Nephron progenitor cell (in vitro differentiated cells): Measurements from ENCODE around the gene GRHL1.
"Not testable (repeated sequence)": the region's sequence is repeated elsewhere in the genome, so short reads cannot be mapped to it uniquely, and the experiment has no call there.

ENCODE experiments used
- DNase-seq: peaks from one replicate; pipeline ENCODE4 v3.0.0; 2021
- H3K27ac Mint-ChIP-seq: 2 replicates; pipeline ENCODE4 v1.8.0; 2021; ENCODE audit warnings: mild to moderate bottlenecking, moderate library complexity, mixed read lengths
- H3K27me3 Mint-ChIP-seq: 2 replicates; pipeline ENCODE4 v1.8.0; 2021; ENCODE audit warnings: mild to moderate bottlenecking, low read depth, mixed read lengths; ENCODE audit not compliant: poor library complexity
- H3K36me3 Mint-ChIP-seq: 2 replicates; pipeline ENCODE4 v1.8.0; 2021; ENCODE audit warnings: low read depth, mixed read lengths
- H3K4me1 Mint-ChIP-seq: 2 replicates; pipeline ENCODE4 v1.8.0; 2021; ENCODE audit warnings: mixed read lengths
- H3K4me3 Mint-ChIP-seq: 2 replicates; pipeline ENCODE4 v1.8.0; 2021; ENCODE audit warnings: mild to moderate bottlenecking, moderate library complexity, mixed read lengths
- H3K9me3 Mint-ChIP-seq: 2 replicates; pipeline ENCODE4 v1.8.0; 2021; ENCODE audit warnings: mild to moderate bottlenecking, moderate library complexity, mixed read lengths
- TF ChIP-seq, protein P1 (sequence below): fragments of 200-600 bp; sonication (generic); IDR thresholded peaks from 2 replicates; pipeline ENCODE4 v1.5.0; 2021; ENCODE audit warnings: antibody characterized with exemption

GRHL1 gene

DNA sequence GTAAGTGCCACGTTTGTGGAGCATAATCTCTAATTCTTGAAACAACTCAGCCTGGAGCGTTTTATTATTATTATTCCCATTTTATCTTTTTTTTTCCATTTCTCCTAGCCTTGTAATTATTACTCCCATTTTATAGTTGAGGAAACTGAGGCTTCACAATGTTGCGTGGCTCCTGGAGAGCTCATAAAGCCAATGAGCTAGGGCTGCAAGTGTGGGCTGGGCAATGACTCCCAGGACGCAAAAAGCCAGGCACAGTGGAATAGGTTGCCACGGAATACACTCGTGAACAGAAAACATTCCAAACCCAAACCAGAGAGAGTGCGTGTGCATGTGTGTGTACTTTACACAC is 78.4 kb downstream of the GRHL1 start:
- H3K27me3 Mint-ChIP-seq, result no peaks in the 10 kb centered on the region
- TF ChIP-seq, protein P1, sequence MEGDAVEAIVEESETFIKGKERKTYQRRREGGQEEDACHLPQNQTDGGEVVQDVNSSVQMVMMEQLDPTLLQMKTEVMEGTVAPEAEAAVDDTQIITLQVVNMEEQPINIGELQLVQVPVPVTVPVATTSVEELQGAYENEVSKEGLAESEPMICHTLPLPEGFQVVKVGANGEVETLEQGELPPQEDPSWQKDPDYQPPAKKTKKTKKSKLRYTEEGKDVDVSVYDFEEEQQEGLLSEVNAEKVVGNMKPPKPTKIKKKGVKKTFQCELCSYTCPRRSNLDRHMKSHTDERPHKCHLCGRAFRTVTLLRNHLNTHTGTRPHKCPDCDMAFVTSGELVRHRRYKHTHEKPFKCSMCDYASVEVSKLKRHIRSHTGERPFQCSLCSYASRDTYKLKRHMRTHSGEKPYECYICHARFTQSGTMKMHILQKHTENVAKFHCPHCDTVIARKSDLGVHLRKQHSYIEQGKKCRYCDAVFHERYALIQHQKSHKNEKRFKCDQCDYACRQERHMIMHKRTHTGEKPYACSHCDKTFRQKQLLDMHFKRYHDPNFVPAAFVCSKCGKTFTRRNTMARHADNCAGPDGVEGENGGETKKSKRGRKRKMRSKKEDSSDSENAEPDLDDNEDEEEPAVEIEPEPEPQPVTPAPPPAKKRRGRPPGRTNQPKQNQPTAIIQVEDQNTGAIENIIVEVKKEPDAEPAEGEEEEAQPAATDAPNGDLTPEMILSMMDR, result no peak
- no peaks in the 10 kb centered on the region for H3K36me3 Mint-ChIP-seq
- DNase-seq, result no peak
- H3K27ac Mint-ChIP-seq, result no peak overlapping the region
- peaks cover 29% of the 10 kb centered on the region for H3K4me1 Mint-ChIP-seq
- H3K4me3 Mint-ChIP-seq, result no peak overlapping the region
- peaks cover 6% of the 10 kb centered on the region for H3K9me3 Mint-ChIP-seq

DNA sequence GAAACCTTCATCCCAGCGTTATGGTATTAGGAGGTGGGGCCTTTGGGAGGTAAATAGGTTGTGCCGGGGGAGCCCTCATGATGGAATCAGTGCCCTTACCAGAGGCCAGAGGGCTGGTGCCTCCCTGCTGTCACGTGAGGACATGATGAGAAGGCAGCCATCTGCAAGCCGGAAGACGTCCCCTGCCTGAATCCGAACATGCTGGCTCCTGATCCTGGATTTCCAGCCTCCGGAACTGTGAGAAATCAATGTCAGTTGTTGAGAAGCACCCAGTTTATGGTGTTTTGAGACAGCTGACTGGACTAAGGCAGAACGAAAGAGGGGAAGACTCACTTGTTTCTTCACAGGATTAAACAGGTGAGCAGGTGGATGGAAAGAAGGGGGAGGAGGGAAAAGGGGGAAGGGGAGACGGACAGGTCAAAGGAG is 78.8 kb downstream of the GRHL1 start:
- Mint-ChIP-seq H3K27ac (no peak overlapping the region), H3K4me1 (peaks cover 29% of the 10 kb centered on the region), H3K4me3 (no peak overlapping the region), H3K27me3 (peaks cover 4% of the 10 kb centered on the region), H3K9me3 (peaks cover 4% of the 10 kb centered on the region), H3K36me3 (no peaks in the 10 kb centered on the region)
- TF ChIP-seq, protein P1, result no peak
- no peak for DNase-seq

DNA sequence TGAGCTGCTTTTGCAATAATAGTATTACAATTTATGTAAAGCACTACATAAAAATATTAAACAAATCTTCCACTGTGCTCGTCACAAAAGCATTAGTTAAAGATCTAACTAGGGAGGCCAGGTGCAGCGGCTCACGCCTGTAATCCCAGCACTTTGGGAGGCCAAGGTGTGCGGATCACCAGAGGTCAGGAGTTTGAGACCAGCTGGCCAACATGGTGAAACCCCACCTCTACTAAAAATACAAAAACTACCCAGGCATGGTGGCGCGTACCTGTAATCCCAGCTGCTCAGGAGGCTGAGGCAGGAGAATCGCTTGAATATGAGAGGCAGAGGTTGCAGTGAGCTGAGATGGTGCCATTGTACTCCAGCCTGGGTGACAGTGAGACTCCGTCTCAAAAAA is 79.3 kb downstream of the GRHL1 start:
- Mint-ChIP-seq H3K4me1 (peaks cover 29% of the 10 kb centered on the region), H3K27ac (peak overlapping the region; percentile 81)
- not testable (repeated sequence) for H3K4me3 Mint-ChIP-seq, H3K36me3 Mint-ChIP-seq, H3K9me3 Mint-ChIP-seq, H3K27me3 Mint-ChIP-seq, DNase-seq

DNA sequence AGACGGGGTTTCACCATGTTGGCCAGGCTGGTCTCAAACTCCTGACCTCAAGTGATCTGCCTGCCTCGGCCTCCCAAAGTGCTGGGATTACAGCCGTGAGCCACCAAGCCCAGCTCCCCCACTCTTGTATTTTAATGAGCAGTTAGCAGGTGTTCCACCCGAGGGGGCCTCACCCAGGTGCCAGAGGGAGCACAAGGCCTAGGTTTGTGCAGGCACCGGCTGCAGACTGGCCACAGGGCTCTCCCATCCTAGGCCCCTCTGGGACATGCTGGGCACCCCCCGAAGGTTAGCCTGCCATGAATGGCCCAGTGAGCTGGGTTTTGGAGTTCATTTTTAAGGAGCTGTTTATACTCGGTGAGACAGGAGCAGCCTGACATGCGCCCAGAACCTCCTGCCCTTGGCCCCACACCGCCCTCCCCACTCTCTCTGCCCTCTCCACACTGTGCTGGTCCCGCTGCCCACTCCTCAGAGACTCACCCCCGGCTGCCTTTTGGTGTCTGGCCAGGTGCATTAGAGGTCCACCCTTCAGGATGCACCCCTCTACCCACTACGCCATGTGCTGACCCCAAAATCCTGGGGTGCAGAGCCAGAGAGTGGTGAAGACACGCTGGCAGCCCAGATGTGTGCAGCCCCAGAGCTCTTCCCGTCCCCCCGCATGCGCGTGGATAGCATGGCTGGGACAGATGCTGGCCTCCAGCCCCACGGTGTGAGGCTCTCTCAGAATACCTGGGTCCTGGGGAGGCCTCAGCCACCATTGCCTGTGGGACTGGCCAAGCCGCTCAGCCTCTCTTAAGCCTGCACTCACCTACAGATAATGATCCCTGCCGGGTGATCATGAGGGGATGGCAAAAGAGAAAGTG is 80.6 kb downstream of the GRHL1 start:
- no peak overlapping the region for H3K27ac Mint-ChIP-seq
- DNase-seq, result no peak
- H3K9me3 Mint-ChIP-seq, result no peaks in the 10 kb centered on the region
- peaks cover 9% of the 10 kb centered on the region for H3K27me3 Mint-ChIP-seq
- TF ChIP-seq, protein P1, result no peak
- no peaks in the 10 kb centered on the region for H3K36me3 Mint-ChIP-seq
- H3K4me1 Mint-ChIP-seq, result peaks cover 29% of the 10 kb centered on the region
- H3K4me3 Mint-ChIP-seq, result no peak overlapping the region

DNA sequence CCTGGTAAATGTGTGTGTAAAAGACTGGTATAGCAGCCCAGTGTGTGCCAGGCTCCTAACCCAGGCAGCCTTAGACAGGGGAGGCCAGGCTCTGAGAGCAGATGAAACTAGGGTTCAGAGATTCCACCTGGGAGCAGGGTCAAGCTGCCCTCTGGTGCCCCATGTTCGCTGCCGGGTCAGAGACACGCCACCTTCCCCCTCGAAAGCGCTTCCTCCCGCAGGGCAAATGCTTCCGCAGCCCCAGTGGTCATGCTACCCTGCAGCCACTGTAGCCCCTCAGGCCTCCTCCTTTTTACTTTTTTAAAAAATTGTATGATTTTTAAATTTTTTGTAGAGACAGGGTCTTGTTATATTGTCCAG is 81.2 kb downstream of the GRHL1 start:
- H3K27ac Mint-ChIP-seq, result no peak overlapping the region
- peaks cover 9% of the 10 kb centered on the region for H3K27me3 Mint-ChIP-seq
- no peaks in the 10 kb centered on the region for H3K36me3 Mint-ChIP-seq
- no peak for DNase-seq
- no peak overlapping the region for H3K4me3 Mint-ChIP-seq
- H3K9me3 Mint-ChIP-seq, result no peaks in the 10 kb centered on the region
- H3K4me1 Mint-ChIP-seq, result peaks cover 29% of the 10 kb centered on the region
- TF ChIP-seq, protein P1, result no peak

DNA sequence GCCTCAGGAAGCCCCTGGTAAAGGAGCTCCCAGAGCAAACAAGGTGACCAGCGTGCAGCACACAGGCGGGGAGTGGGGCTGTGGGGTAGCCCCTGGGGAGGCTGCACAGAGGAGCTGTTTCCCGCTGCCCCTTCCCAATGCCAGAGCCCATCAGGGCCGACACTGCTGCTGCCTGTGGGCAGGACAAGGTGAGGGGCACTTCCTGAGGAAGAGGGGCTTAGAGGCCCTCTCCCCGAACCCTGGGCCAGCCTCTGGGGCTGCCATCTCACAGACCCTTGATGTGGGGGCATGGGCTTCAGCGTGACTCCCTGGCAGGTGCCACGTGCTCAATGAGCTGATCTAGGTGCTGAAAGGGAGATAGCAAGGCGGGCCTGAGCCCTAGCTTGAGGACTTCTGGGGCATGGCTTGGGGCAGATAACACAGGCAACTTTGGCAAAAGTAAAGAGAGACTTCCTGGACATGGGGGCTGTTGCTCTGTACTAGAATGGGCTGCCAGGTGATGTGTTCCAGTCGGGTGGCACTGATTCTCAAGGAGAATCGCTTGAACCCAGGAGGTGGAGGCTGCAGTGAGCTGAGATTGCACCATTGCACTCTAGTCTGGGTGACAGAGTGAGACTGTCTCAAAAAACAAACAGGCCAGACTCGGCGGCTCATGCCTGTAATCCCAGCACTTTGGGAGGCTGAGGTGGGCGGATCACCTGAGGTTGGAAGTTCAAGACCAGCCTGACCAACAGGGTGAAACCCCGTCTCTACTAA is 81.9 kb downstream of the GRHL1 start:
- Mint-ChIP-seq H3K36me3 (no peaks in the 10 kb centered on the region), H3K27ac (no peak overlapping the region)

More for the DNA sequence above, 81.9 kb downstream of the GRHL1 start:
- DNase-seq, result no peak
- Mint-ChIP-seq H3K9me3 (no peaks in the 10 kb centered on the region), H3K4me1 (peaks cover 29% of the 10 kb centered on the region), H3K4me3 (no peak overlapping the region), H3K27me3 (peaks cover 9% of the 10 kb centered on the region)
- TF ChIP-seq, protein P1, result no peak
